ENCODE data around the gene NHLH1.

- TF ChIP-seq CTCF (IDR thresholded peaks at IDR 0.05) (no peak), EP300 (IDR thresholded peaks at IDR 0.05) (no peak)
These were observed 5.1 kb upstream of the NHLH1 start for GRCh38 chr1:160361814-160362167.

All from gastroesophageal sphincter (tissue), 3 donors.